DMS53 treated with DMSO at 0.1 percent for 48 hours (cell line): Measurements from ENCODE around the gene GMCL2.

Experiments
- DNase-seq: peaks from one replicate; lab custom pipeline; 2025; ENCODE audit not compliant: unreplicated experiment; lab: John Stamatoyannopoulos, UW

The GMCL2 gene

DNA sequence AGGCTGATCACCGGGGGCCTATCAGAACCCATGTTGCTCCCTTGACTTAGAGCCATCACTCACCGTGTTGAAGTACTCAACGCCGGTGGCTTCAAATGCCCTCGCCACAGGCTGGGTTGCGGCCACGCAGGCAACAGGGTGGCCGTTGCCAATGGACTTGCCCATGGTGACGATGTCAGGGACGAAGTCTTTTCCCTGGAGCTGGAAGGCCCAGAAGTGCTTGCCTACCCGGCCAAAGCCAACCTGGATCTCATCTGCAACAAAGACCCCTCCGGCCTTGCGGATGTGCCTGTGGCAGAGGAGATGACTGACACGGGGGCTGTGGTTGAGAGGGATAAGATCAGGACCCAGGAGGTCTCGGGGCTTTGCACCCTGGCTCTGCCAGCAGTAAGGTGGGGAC lies 35.1 kb upstream of the GMCL2 start:
- no peak for DNase-seq

DNA sequence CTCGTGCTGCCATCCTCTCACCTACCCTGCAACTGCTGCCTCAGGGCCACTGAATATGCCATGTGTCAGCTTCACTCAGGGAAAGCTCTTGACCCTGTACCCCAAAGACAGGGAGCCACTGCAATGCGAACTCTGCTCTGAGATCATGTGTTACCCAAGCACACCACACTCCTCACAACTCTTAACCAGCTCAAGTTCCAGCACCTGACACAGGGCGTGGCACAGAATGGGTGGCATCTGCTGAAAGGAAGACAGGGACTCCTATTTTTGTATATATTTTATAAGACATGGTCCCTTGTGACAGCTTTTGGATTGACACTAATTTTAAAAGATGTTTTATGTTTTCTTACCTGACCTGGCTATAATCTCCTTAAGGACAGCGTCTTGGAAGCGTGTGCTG lies 34.7 kb upstream of the GMCL2 start:
- no peak for DNase-seq

DNA sequence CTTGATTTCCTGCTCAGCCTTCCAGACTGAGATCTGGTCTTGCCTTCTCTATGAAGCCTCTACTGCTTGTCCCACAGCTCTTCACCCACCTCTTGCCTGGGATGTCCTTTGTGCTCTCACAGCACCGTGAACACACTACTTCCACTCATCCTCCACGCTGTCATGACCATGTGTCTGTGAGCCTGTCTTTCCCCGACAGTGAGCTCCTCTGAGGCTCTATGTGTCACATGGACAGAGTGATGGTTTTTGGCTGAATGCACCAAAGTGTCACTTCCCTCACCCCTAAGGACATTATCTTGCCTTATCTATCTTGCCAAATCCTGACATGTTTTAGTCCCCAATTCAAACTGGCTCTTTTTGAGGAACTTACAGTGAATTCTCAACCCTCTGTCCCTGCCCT lies 34.1 kb upstream of the GMCL2 start:
- DNase-seq = no peak

DNA sequence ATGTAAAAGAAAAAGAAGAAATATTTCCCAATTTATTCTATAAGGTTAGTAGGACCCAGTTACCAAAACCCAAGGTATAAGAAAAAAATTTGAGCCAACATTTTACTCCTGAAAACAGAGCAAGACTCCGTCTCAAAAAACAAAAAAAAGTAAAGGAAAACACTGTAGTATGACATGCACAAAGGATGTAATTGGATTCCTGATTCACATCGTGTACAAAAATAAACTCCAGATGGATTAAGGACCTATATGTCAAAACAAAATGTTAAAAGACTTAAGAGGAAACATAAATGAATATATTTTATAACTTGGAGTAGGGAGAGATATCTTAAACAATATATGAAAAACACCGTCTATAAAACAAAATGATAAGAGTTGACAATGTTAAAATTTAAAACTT lies 31.7 kb upstream of the GMCL2 start:
- no peak for DNase-seq

DNA sequence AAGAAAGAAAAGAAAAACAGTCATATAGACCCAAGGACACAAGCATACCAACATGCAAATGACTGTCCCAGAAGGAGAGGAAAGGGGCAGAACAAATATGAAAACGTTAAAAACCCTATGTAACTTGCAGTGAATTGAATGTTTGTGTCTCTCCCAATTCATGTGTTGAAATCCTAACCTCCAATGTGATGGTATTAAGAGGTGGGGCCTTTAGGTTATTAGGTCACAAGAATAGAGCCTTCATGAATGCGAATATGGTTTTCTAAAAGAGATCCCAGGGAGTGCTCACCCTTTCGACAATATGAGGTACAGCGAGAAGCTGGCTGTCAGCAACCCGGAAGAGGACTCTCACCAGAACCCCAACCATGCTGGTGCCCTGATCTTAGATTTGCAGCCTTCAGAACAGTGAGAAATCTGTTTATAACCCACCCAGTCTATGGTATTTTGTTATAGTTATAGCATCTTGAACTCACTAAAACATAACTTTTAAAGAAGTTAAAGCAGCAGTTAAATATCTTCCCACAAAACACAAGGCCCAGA lies 31.1 kb upstream of the GMCL2 start:
- DNase-seq = no peak

DNA sequence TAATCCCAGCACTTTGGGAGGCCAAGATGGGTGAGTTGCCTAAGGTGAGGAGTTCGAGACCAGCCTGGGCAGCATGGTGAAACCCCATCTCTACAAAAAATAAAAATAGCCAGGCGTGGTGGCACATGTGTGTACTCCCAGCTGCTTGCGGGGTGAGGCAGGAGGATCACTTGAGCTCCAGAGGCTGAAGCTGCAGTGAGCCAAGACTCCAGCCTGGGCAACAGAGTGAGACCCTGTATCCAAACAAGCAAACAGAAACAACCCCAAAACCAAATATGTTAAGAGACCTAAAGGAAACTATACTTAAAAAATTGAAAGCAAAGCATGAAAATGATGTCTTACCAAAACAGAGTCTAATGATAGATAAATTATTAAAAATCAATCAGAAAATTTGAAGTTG lies 29.6 kb upstream of the GMCL2 start:
- no peak for DNase-seq

DNA sequence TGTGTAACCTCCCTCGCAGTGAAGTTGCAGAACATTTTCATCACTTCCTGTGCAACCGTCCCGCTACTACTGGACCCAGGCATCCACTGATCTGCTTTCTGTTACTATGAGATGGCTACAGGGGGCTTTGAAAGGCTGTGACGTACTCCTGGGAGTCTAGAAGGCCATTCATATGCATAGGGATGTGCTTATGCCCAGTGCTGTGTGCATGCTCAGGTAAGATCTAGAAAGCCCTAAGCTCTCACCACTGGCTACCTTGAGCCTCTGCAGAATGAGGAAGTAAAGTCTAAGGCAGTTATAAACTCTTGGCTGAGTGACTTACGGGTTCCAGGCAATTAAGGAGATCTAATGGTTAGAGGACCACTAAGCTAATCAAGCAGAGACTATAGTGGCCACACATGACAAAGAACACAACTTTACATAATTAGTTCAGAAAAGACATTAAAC lies 28.9 kb upstream of the GMCL2 start:
- no peak for DNase-seq

DNA sequence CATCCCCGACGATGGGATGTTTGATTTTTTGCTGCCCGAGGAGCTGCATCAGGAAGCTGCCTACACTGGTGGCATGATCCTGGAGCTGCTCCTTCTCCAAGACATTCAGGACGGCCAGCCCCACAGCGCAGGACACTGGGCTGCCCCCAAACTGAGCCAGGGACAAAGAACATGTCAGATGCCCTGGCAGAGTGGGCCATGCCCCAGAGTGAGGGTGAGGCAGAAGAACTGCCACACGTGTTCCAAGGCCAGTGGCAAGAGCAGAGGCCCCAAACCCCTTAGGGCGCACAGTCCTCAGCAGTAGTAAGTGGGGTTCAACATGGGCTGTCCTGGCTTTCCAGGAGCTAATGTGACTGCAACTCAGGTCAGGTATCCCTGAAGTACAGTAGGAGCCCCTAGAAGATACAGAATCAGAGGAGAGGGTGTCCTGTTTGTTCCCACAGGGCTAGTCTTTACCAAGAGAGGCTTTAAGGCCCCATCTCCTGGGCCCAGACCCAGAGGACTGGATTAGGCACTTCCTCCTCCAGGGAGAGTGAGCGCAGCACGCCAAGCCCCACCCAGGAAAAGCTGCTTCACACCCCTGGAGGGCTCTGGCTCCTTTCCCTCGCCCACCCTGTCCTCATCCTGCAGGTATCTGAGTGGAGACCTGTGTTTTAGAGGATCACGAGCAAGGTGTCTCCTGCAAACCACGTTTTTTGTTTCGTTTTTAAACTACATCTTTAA lies 28.3 kb upstream of the GMCL2 start:
- DNase-seq = no peak

DNA sequence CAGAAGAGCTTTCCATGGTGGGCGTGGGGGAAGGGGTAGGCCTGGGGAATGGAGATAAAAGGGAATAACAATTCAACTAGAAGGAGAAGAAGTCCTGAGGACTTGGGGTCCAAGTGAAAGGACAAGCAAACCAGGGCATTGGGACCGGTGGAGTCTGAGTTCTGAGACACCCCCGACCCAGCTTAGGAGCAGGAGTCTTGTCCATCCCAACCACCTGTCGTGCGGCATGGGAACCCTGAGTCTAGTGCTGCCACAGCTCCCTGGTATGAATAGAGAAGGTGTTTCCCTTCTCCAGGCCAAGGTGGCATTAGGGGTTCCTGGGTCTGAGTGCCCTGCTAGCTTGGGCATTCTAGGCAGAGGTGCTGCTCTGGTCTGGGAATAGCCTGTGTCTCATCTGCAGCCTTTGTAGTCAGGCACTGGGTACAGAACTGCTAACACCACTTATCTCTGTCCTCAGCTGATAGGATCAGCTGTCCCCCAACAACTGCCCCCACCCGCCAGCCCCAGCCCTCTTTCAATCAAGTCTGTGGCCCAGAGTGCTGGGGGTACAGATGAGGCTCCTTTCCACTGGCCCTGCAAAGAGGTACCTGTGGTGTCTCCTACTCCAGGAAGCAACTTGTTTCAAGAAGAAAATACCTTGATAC lies 27.1 kb upstream of the GMCL2 start:
- DNase-seq = no peak

DNA sequence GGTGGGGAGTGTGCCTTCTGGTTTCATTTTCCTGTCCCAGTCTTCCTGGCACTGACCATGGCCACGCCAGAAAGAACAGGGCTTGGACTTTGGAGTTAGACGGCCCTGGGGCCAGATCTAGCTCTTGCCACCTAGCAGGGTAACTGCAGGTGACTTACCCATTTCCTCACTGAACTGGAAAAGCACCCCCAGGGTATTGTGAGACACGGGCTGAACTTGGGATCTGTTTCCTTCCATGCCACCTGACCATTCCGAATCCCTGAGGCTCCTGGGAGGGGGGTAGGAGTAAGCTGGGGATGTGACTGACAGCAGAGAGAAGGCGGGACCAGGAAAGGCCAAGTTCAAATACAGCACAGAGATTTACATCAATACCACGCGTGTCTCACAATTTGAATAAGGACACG lies 26.6 kb upstream of the GMCL2 start:
- DNase-seq = no peak

DNA sequence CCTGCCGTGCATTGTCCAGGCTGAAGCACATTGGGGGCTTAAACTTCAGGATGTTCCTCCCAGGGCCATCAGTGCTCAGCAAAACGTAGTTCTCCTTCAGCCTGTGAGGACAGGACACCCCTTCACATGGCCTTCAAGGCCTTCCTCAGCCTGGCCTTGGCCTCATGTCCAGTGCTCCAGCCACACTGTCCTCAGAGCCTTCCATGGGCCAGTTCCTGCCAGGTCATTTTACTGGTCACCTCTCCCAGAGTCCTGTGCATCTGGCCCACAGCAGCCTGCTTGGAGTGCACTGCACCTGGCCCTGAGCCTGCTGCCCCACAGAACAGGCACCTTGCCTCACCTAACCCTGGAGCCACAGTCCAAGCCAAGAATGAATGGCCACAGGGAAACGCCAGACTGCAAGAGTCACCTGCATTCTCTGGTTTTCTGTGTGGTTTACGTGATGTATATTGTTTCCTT lies 25.9 kb upstream of the GMCL2 start:
- DNase-seq = no peak

DNA sequence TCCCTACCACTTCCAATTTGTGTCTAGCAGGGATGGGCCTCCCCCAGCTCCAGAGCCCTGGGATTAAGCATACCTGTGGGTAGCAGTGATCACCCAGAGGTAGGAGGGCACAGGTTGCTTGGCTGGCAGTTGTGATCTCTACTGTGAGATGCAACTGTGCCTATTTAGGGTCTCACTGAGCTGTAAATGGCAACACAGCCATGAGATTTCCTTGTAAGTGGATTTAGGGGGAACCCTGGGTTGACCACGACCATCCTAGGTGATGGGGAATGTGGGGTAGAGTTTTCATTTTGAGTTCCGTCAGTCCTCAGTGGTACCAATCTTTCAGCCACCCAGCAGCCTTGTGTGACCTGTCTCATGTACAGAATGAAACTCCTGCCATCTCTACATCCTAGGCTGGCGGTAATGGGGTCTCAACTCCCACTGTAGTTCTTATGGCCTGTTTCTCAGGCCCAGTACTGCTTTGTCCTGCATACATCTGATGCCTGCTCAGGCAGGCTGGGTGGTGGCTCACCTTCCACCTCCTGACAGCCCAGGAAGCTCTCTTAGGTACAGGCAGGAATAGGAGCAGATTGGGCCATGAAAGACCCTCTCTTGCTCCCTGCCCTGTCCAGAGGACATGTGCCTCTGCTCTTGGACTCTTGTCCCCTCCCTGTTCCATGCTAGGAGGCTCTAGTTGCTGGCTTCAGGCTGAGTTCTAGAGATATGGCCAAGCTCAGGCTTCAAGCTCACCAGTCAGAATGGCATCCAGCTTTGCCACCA lies 25.3 kb upstream of the GMCL2 start:
- DNase-seq = no peak

DNA sequence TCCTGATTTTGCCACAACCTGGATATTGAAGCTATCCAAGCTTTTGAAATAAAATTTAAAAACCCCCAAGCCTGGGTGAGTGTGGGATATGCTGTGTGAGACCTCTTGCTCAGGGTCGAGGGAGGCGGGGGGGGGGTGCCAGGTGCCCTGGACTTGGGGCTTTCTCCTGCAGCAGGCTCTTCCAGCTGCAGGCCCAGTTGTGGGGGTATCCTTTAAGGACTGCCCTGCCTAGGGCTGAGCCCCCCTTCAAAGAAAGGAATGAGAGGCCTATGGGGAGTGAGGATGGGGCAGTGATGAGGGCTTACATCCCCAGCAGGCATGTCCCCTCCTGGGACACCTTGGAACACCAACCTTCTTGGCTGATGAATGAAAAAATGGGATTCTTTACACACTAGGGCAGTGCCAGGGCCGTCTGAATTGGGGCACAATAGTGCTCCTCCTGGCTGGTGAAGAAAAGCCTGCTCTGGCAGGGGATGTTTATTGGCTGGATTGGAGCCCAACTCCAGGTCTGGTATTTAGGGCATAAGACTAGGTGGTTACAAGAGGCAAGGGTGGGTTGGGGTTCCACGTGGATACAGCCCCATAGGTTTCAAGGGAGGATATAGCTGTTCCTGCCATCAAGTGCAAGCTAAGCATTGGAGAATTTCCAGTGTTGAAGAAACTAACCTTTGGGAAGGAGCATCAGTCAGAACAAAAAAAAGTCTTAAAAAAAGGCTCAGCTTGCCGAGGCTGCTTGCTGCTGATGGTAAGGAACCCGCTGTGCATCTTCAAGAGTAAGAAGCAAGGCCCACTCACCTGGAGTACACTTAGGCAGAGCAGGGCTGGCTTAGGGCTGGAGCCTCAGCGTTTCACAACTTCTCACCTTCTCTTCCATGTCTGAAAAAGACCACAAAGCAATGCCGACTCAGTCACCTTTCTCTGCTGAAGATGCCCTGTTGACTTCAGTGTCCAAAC lies 24.2 kb upstream of the GMCL2 start:
- DNase-seq = no peak

DNA sequence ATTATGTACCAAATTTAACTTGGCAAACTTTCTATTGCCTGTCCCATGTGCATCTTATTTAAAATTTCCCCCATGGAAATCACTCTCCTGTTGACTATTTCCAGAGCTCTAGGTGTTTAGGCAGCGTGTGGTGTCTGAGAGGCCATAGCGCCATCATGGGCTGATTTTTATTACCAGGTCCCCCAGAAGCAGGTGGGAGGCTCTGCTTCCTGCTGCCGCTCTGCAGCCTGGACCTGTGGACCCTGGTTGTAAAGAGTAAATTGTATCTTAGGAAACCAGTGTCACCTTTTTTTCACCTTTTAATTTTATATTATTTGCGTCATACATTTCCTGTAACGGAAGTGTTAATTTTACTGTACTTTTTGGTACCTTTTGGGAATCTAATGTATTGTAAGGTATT lies 23.5 kb upstream of the GMCL2 start:
- no peak for DNase-seq

DNA sequence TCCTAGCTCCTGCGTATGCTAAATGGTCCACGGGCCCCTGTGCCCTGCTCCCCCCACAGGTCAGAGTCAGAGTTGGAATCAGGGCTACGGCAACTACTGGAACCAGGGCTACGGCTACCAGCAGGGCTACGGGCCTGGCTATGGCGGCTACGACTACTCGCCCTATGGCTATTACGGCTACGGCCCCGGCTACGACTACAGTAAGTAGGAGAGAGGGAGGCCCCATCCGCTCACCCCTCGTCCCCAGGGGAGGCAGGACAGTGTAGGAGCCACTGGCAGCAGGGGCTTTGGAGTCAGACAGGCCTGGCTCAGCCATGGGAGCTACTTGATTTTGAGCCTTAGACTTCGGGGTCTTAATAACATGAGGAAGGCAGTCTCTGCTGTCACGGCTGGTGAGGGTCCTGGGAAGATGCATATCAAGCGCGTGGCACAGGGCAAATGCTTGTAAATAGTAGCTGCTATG lies 22.9 kb upstream of the GMCL2 start:
- DNase-seq = no peak

DNA sequence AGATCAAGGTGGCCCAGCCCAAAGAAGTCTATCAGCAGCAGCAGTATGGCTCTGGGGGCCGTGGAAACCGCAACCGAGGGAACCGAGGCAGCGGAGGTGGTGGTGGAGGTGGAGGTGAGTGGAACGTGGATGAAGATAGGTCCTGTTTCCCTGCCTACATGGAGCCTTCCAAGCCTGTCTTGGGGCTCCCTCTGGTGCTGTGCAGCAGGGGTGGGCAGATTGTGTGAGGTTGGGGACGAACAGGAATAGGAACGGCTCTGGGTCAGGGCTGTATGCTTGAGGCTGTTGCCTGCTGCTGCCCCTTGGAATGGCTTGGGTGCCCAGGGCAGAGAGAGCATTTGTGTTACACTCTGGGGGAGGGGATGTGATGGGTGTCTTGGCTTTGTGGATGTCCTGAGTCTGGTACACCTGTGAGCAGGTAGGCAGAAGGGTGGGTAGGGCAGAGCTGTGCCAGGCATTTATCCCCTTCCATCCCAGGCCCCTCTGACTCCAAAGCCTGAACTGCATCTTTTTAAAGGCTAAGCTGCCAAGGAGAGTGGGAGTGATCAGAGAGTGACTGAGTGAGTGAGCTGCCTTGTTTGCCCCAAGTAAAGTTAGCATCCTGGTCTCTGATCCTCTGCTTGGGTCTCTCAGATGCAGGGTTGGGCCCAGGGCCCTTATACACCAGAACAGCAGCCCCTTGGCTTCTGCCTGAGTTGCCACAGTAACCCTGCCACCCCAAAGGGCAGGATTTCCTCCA lies 22.3 kb upstream of the GMCL2 start:
- no peak for DNase-seq

DNA sequence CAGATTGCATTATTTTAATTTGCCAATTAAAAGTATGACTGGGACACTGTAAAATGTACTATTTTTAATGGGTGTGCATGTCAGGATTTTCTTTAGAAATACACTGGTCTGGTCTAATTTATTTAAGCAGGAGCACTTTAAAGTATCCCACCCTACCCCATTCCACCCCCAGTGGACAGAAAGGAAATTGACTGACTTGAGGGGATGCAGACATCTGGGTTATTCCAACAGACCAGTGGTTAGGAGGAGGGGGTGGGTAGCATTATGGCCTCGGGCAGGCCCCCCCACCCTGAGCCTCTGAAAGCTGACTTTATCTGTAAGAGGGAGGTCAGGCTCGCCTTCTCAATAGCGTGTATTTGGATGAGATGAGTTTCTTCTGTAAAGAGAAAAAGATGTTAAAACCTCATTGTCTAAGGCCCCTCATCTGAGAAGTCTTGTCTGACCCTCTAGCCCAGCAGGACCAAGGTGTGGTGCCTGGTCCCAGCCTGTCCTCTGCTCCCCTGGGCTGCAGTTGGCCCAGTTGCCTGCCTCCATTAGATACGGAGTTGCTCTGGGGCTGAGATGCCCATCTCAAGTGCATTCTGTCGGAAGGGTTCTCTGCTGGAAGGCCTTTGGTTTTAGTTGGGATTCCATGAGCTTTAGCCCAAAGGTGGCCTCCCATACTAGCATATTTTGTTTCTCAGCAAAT lies 21.5 kb upstream of the GMCL2 start:
- DNase-seq = no peak

DNA sequence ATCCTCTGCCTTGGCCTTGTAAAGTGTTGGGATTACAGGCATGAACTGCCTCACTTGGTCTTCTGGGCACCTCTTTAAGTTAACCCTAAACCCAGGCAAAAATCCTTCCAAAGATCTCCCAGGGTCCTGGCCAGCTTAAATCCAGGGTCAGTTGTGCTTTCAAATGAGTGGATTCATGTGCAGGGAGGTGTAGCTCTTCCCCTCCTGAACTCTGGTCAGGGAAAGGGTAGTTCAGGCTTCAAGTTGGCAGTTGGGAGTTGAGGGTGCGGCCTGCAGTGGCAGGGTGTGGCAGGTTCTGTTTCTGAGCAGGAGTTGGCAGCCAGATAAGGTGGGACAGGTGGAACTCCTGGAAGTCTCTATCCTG lies 20.7 kb upstream of the GMCL2 start:
- no peak for DNase-seq

DNA sequence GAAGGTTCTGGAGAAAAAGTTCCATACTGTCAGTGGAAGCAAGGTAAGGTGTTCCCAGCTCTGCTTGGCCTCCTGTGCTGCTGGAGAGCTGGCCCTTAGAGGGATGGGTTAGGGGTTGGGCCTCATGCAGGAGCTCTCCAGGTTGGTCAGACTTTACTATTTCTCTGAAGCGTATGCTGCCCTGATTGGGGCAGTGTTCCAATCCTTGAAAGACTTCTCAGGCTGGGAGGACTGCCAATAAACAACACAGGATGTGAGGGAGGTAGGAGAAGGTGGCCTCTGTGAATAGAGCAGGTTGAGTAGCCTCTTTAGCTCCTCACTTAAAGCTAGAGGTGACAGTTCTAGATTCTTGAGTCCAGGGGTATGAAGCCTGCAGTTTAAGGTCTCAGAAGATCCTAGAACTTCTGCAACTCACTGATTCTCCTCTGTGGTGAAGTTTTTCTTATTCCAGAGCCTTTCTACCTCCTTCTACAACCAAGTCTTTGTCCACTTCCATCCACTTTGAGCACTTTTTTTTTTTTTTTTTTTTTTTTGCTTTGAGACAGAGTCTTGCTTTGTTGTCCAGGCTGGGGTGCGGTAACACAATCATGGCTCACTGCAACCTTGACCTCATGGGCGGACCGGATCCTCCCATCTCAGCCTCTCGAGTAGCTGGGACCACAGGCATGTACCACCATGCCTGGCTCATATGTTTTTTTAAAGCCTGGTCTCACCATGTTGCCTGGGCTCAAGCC lies 20.2 kb upstream of the GMCL2 start:
- DNase-seq = no peak
